T follicular helper cell (primary cell): Measurements from ENCODE around the gene SIDT2.

Experiments used
- DNase-seq: peaks from one replicate; pipeline ENCODE4 v3.0.0-alpha.2; 2020; ENCODE audit warnings: low read depth

The SIDT2 gene

GRCh38 chr11:117222991-117223740 lies 44.6 kb downstream of the SIDT2 start:
- DNase-seq: no peak

DNA sequence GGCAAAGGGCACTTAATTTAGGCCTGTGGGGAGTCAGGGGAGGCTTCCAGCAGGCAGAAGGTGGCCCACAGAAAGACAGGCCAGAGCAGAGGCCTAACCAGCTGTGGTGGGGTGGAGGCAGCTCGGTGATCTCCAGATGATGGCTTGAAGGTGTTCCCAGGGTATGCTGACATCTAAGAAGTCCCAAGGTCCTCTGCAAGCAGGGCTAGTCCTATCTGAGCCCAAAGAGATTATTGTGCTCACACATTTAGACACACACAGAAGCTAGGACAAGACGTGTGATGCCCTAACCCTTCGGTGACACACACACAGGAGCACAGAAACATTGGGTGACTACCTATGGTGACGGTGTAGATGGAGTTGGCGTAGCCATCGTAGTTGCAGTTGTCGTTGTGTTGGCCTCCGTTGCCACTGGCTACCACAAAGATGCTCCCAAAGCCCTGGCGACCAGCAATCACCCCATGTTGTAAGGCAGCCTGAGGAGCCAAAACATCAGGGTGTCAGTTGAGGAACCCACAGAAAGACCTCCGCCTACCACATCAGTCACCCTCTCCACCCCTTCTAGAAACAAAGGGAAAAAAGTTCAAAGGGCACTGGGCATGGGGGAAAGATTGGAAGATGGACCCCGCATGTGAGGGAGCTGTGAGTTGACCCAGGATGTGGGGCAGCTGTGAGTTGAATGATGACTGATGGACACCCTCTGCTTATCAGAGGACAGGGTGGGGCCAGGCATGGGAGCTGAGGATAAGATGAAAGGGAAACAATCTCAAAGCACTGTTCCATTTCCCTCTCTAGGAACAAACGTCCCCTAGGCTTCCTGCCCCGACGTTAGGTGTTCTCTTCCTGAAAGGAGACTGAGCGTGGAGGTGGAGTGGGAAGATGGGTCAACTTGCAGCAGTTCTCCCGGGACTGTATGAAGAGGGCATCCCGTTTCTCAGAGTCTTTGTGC lies 45.5 kb downstream of the SIDT2 start:
- DNase-seq: no peak

DNA sequence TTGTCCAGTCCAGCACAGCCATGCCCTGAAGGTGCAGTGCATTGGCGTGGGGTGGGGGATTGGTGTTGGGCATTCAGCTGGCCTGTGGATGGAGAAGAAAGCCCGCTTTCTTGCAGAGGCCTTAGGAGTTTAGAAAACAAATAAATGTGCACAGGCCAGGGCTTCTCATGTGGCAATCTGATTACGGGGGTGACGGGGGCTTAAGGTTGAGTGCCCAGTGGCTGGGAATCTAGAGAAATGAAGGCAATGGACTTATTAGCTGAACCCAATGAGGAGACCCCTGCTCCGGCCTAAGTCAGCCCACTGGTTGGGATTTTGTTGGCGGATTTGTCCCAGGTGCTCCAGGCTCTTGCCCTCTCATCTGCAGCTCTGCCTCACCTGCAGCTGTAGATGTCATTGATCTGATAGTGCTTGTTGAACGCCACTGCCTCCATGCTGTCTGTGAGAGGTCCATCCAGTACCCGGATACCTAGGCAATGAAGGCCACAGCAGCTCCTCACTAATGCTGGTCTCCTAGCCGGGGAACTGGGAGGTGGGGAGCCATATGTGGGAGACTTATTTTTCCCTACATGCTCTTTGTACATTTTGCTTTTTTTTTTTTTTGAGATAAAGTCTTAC lies 47.1 kb downstream of the SIDT2 start:
- no peak for DNase-seq

DNA sequence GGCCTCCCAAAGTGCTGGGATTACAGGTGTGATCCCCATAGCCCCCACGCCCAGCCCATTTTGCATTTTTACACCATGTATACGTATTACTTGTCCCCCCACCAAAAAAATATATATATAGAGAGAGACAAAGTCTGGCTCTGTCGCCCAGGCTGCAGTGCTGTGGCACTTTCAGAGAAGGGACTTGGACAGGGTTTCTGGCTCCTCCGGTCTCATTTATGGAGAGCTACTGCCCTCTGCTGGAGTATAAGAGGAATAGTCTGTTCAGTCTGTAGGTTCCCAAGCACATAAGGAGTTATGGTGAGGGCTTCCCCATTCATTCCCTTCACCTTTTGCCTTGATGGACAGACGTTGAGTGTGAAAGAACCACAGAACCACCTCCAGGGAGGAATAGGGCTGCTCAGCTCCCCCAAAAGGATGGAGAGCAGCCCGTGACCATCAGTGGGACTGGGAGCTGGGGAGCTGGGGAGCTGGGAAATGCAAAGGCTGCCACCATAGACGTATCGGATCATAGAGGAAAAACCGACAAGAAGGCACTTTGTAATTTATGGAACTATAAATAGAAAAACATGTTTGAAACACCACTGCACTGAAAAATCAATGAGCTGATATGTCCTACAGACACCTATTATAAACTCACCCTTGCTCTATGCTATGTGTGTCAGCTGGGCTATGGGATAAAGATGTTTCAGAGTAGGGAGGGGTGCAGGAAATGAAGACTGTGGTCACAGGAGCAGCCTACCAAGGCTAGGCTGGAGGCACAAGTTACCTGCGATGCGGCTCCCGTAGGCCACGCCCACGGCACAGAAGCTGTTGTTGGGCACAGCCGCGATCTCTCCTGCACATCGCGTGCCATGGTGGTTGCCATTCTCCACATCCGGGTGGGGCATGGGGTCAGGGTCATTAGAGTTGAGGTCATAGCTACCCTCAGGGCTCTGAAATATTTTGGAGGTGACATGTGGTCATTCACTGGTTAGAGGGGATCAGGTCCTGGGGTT lies 48.1 kb downstream of the SIDT2 start:
- DNase-seq: peak; percentile 26

DNA sequence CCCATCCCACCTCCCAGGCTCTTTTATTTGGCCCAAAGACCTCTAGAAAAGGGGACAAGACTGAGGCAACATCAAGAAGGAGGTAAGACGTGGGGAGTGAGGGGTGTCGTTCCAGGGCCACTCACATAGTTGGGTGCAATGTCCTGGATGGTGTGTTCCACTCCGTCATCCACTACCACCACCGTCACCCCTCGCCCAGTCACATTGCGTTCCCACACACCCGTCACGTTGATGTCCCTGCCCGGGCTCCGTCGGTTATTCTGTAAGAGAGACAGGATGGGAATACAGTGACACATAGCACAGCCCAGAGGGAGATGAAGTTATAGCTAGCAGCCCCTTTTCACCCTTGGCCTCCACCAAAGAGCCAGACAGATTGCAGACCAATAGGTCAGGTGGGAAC lies 49.5 kb downstream of the SIDT2 start:
- DNase-seq: no peak

GRCh38 chr11:117229411-117229810 lies 50.9 kb downstream of the SIDT2 start:
- no peak for DNase-seq

GRCh38 chr11:117229931-117230285 lies 51.4 kb downstream of the SIDT2 start:
- no peak for DNase-seq

DNA sequence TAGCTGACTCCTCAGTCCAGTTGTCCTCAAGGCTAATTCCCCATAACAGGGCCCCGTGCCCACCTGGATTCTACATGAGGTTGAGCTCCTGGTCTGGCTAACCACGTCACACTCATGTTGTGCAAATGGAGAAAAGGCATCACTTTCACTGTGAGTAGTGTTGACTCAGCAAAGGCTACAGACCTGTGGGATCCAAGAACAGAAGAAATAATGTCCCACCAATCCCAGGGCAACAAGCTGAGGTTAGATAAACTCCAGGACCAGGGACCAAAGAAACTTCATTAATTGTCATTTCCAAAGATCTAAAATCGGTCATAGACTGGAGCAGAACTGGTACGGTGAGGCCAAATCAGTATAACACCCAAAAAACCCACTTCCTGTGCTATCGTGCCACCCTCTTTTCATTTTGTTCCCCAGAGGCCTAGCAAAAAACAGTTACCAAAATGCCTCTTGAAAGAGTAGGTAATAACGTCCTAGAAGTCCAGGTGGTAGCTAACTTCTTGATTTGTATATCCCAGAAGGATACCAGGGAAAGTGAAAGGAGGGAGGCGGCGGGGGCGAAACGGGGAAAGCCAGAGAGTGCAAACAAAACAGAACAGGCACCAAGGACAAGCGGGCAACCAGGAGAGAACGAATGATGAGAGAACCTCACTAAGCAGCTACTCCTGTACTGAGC lies 51.9 kb downstream of the SIDT2 start:
- peak; percentile 4 for DNase-seq

- DNase-seq: no peak
Measured at GRCh38 chr11:117230999-117231841, 52.7 kb downstream of the SIDT2 start.

DNA sequence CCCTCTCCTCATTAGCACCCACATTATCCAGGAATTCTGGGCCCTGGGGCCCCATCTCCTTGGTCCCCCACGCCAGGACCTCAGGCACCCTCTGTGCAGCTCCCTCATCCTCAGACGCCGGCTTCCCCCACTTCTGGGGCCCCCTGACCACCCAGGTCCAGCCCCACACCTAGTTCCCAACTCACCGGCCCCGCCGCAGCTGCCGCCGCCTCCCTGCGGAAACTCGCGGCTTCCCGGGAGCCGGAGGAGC lies 53.2 kb downstream of the SIDT2 start, which contains the start of gene PCSK7:
Gene PCSK7, minus strand, starts transcription at position 232 of the 250 bp plus-strand sequence. CDS start 2,229 bp downstream, outside the sequence.
- DNase-seq: no peak

DNA sequence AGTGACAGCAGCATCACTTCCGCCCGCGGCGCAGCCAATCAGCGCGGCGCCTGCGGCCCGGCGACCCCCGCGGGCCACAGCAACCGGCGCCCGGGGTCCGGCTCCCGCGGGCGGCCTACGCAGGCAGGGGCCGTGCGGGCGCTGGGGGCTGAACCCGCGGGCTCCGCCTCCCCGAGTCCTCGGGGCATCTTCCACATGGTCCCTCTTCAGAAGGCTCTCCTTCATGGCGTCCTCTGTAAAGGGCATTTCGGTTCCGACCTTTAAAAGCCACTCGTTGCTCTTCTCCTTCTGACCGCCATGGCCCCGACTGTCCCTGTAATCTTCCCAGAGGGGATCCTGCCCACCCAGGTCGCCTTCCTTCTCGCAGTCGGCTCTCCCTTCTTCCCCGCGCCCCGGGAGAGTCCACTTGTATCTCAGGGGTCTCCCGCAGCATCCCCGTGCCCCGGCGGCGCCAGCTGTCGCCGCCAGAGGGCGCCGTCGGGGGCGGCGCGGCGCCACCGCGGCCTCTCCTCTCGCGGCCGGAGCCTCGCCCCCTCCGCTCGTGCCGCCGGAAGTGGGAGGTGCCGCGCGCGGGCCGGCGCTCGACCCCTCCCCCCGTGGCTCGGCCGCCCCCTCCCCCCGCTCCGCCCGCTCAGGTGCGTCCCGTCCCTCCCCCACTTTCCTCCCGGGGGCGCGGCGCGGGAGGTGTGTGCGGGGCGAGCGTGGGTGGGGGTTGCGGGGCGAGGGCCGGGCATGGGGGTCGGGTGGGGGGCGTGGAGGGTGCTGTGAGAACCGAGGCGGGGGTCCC lies 53.7 kb downstream of the SIDT2 start, which contains the start of gene RNF214:
Gene RNF214, plus strand, starts transcription at position 580 of the 787 bp plus-strand sequence. CDS start 1,602 bp downstream, outside the sequence.
- peak; percentile 59 for DNase-seq

- DNase-seq: no peak
Measured at GRCh38 chr11:117232911-117233409, 54.4 kb downstream of the SIDT2 start.

DNA sequence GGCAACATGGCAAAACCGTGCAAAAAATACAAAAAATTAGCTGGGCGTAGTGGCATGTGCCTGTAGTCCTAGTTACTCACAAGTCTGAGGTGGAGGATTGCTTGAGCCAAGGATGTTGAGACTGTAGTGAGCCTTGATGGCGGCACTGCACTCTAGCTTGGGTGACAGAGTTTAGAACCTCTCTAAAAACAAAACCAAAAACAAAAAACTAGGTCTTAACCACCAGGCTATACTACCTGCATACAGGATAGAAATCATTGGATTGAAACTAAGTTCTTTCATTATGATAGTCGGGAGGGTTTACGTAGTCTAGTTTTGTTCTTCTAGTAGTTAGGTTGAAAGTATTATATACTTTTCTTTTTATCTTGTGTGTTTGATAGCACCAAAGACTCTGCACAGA lies 59.7 kb downstream of the SIDT2 start:
- no peak for DNase-seq

DNA sequence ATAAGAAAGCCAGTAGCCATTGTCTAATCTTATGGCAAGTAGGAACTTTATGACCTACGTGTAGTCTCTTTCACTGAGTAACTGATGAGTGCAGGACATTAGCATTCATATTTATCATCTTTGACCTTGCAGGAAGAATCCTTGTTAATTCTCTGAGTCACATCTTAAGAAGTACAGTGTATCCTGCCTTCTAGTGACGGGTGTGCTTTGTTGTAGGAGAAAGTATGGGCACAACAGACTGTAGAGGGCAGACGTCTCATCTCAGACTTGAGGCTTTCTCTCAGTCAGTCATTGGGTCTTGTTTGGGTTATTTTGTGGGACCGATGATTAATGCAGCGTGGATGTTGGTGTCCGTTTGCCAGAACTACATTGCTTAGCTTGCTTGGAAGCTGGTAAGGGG lies 60.8 kb downstream of the SIDT2 start:
- no peak for DNase-seq
